Pancreas (tissue), 10 donors: ENCODE results near the gene BTLA. TPM values are rescaled to one million over a fixed set of nuclear protein-coding genes. Genes with fewer than 3 reads are reported as not detected.
"Not testable (repeated sequence)": the region's sequence is repeated elsewhere in the genome, so short reads cannot be mapped to it uniquely, and the experiment has no call there.

ENCODE experiments used
- ATAC-seq, 4 donors: fragments of 200-7000 bp; cut with Tn5 transposase; one replicate each; pipeline versions ENCODE4 v1.8.0 to v1.9.1; 2020; ENCODE audit warnings: mild to moderate bottlenecking in 4 of 4, moderate library complexity in 4 of 4
- DNase-seq, 6 donors: peaks; one replicate each; pipeline ENCODE4 v3.0.0-alpha.2; 2020
- FAIRE-seq: peaks from 2 replicates; lab custom pipeline; 2012; peaks lifted over from hg19 to GRCh38; lab: Jason Lieb, UNC
- H3K27ac ChIP-seq, 4 donors: fragments of 200-600 bp; sonication (generic); 1 replicate in 3 of 4; 2 replicates in 1 of 4; pipeline versions ENCODE4 v1.5.0 to v1.8.0; 2020
- H3K27me3 ChIP-seq, 4 donors: fragments of 200-600 bp; one replicate each; pipeline ENCODE4 v1.8.0; 2021
- H3K36me3 ChIP-seq, 3 donors: fragments of 200-600 bp; sonication (generic) in 1 of 3; one replicate each; pipeline versions ENCODE4 v1.5.0 to v1.8.0; 2020 to 2021
- H3K4me1 ChIP-seq, 3 donors: fragments of 200-600 bp; one replicate each; pipeline ENCODE4 v1.8.0; 2021
- H3K4me3 ChIP-seq, 4 donors: fragments of 200-600 bp; sonication (generic) in 2 of 4; one replicate each; pipeline versions ENCODE4 v1.5.0 to v1.8.0; 2020 to 2021
- H3K9me3 ChIP-seq, 4 donors: fragments of 200-600 bp; one replicate each; pipeline ENCODE4 v1.8.0; 2021
- WGBS, 2 donors: extraction: QIAGEN DNeasy Blood & Tissue Kit; methylation state at CpG; one replicate each; pipeline ENCODE4 v1.1.7; 2013; 5-methylcytosine and 5-hydroxymethylcytosine counted together
- intact Hi-C, 3 donors: fragments of 100-400 bp; cut with DNase I; formaldehyde crosslinking; loops; one replicate each; pipeline versions ENCODE4 v1.11.1 to v1.14.2; 2022
- polyA plus RNA-seq, 2 donors: library from polyadenylated mRNA; stranded (reverse); fragments of 200-250 nt; gene quantifications; one replicate each; pipeline ENCODE4 v1.2.3, GENCODE V29; 2013
- total RNA-seq, 6 donors: library from RNA; stranded (reverse); fragmentation: NEBNext Ultra II Directional in 4 of 6; extraction: Animal tissue kit (Norgen Biotek cat#: 25700) in 4 of 6; gene quantifications; one replicate each; pipeline versions ENCODE4 v1.2.1 to v1.2.4, GENCODE V29; 2021 to 2023
- TF ChIP-seq, protein P1 (sequence below), 4 donors: fragments of 200-600 bp; sonication (generic) in 3 of 4; IDR thresholded peaks; one replicate each; pipeline versions ENCODE4 v1.5.0 to v1.8.0; 2021; ENCODE audit warnings: antibody characterized with exemption in 4 of 4
- donor health status: healthy with polysubstance abuse.
- donor health status: DM: no; HTN: no; CAD: no; lungs with moderate emphysema.
- donor health status: DM: no; HTN: no; CAD: no.
- donor health status: control.
- donor health status: control.
- donor health status: Bipolar disorder and iron deficiency.
- donor health status: DM: yes; HTN: yes; CAD: no.
- donor health status: DM: no; HTN: no; CAD: no.
- donor health status: DM: no; HTN: no; CAD: no.
- donor health status: DM: yes; HTN: yes; CAD: no.

Gene BTLA
- total and polyA plus RNA-seq, 8 donors, result 0.06 to 0.72 (median 0.20) TPM; not detected in 4

GRCh38 chr3:112466020-112466419 is 33.3 kb downstream of the BTLA start:
- TF ChIP-seq, protein P1, sequence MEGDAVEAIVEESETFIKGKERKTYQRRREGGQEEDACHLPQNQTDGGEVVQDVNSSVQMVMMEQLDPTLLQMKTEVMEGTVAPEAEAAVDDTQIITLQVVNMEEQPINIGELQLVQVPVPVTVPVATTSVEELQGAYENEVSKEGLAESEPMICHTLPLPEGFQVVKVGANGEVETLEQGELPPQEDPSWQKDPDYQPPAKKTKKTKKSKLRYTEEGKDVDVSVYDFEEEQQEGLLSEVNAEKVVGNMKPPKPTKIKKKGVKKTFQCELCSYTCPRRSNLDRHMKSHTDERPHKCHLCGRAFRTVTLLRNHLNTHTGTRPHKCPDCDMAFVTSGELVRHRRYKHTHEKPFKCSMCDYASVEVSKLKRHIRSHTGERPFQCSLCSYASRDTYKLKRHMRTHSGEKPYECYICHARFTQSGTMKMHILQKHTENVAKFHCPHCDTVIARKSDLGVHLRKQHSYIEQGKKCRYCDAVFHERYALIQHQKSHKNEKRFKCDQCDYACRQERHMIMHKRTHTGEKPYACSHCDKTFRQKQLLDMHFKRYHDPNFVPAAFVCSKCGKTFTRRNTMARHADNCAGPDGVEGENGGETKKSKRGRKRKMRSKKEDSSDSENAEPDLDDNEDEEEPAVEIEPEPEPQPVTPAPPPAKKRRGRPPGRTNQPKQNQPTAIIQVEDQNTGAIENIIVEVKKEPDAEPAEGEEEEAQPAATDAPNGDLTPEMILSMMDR (IDR thresholded peaks at IDR 0.05), result no peak
- H3K9me3 ChIP-seq, result no peaks in the 10 kb centered on the region
- no peak overlapping the region for H3K4me3 ChIP-seq
- ATAC-seq, result no peak
- no peak overlapping the region for H3K27ac ChIP-seq
- no peak for DNase-seq
- FAIRE-seq, result no peak
- intact Hi-C loops, result no loop called here
- no peaks in the 10 kb centered on the region for H3K4me1 ChIP-seq
- H3K36me3 ChIP-seq, result no peaks in the 10 kb centered on the region
- H3K27me3 ChIP-seq, result no peaks in the 10 kb centered on the region
- 0 to 2% methylated on average over 1 of the region's 1 CpG for WGBS, 2 donors

- H3K9me3 ChIP-seq, result no peaks in the 10 kb centered on the region
- H3K4me3 ChIP-seq, result no peak overlapping the region
- DNase-seq (no peak), FAIRE-seq (no peak), ATAC-seq (no peak)
- intact Hi-C loops, result no loop called here
- WGBS, 2 donors, result 32 to 35% methylated on average over 2 of the region's 2 CpGs
- TF ChIP-seq, protein P1 (IDR thresholded peaks at IDR 0.05), result no peak
- H3K4me1 ChIP-seq, result no peaks in the 10 kb centered on the region
- H3K27ac ChIP-seq, result no peak overlapping the region
- no peaks in the 10 kb centered on the region for H3K36me3 ChIP-seq
- H3K27me3 ChIP-seq, result no peaks in the 10 kb centered on the region
These were observed 35.0 kb downstream of the BTLA start for GRCh38 chr3:112464264-112464663.

DNA sequence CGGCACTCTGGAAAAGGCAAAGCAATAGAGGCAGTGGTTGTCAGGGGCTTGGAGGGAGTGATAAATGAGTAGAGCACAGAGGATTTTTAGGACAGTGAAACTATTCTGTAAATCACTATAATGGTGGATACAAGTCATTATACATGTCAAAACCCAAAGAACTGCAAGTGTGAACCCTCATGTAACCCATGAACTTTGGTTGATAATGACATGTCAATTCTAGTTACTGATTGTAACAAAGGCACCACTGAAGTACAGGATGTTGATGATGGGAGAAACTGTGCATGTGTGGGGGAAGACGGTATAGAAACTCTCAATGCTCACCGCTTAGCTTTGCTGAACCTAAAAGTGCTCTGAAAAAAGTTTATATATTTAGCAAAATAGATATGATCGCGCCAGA is 36.0 kb downstream of the BTLA start:
- H3K9me3 ChIP-seq, result no peaks in the 10 kb centered on the region
- no peak overlapping the region for H3K4me3 ChIP-seq
- no peaks in the 10 kb centered on the region for H3K27me3 ChIP-seq
- 80 to 91% methylated on average over 5 of the region's 5 CpGs for WGBS, 2 donors
- no peaks in the 10 kb centered on the region for H3K4me1 ChIP-seq
- H3K36me3 ChIP-seq, result no peaks in the 10 kb centered on the region
- DNase-seq, result no peak
- intact Hi-C loops, result no loop called here
- ATAC-seq, result no peak
- no peak for FAIRE-seq
- TF ChIP-seq, protein P1 (IDR thresholded peaks at IDR 0.05), result no peak
- H3K27ac ChIP-seq, result no peak overlapping the region

- H3K9me3 ChIP-seq, DNase-seq, H3K27me3 ChIP-seq, ATAC-seq, intact Hi-C loops, FAIRE-seq, H3K4me3 ChIP-seq, H3K27ac ChIP-seq, H3K4me1 ChIP-seq, H3K36me3 ChIP-seq: not testable (repeated sequence)
- 94 to 97% methylated on average over 2 of the region's 2 CpGs for WGBS, 2 donors
These were observed 37.5 kb downstream of the BTLA start for GRCh38 chr3:112461787-112462186.

GRCh38 chr3:112460519-112461195 is 38.6 kb downstream of the BTLA start:
- DNase-seq (no peak), FAIRE-seq (no peak), ATAC-seq (no peak)
- TF ChIP-seq, protein P1 (IDR thresholded peaks at IDR 0.05), result no peak
- intact Hi-C loops, result no loop called here
- Histone ChIP-seq H3K36me3 (no peaks in the 10 kb centered on the region), H3K9me3 (no peaks in the 10 kb centered on the region), H3K27ac (no peak overlapping the region), H3K4me3 (no peak overlapping the region), H3K4me1 (no peaks in the 10 kb centered on the region), H3K27me3 (no peaks in the 10 kb centered on the region)
- WGBS, 2 donors, result 33 to 47% methylated on average over 2 of the region's 2 CpGs
